Upper lobe of left lung (tissue), 6 donors: Measurements from ENCODE around the gene ECHDC1. TPM values are rescaled to one million over a fixed set of nuclear protein-coding genes. Genes with fewer than 3 reads are reported as not detected.

Source experiments
- ATAC-seq, 2 donors: fragments of 200-7000 bp; cut with Tn5 transposase; one replicate each; pipeline ENCODE4 v1.9.1; 2022; ENCODE audit warnings: mild to moderate bottlenecking in 2 of 2, moderate library complexity in 2 of 2; ENCODE audit not compliant: low FRiP score in 2 of 2
- DNase-seq, 2 donors: peaks; one replicate each; pipeline ENCODE4 v3.0.0-alpha.2; 2019 to 2020
- H3K27ac ChIP-seq, 4 donors: fragments of 200-600 bp; sonication (generic); one replicate each; pipeline ENCODE4 v1.5.1; 2016 to 2019
- H3K27me3 ChIP-seq, 4 donors: fragments of 200-600 bp; sonication (generic); one replicate each; pipeline ENCODE4 v1.5.1; 2017 to 2019
- H3K36me3 ChIP-seq, 4 donors: fragments of 200-600 bp; sonication (generic); one replicate each; pipeline ENCODE4 v1.5.1; 2016 to 2019
- H3K4me1 ChIP-seq, 4 donors: fragments of 200-600 bp; sonication (generic); one replicate each; pipeline ENCODE4 v1.5.1; 2018 to 2019
- H3K4me3 ChIP-seq, 4 donors: fragments of 200-600 bp; sonication (generic); one replicate each; pipeline ENCODE4 v1.5.1; 2017 to 2019; ENCODE audit warnings: mild to moderate bottlenecking in 2 of 4, moderate library complexity in 1 of 4
- H3K9me3 ChIP-seq, 4 donors: fragments of 200-600 bp; sonication (generic); one replicate each; pipeline ENCODE4 v1.5.1; 2018 to 2019
- CTCF ChIP-seq, 6 experiments: fragments of 450-650 bp in 4 of 6; fragments of 200-600 bp in 2 of 6; sonication (generic) in 2 of 6; IDR thresholded peaks; one replicate each; pipeline ENCODE4 v1.5.1; 2016 to 2019; ENCODE audit warnings: antibody characterized with exemption in 6 of 6
- EP300 ChIP-seq, 4 donors: sonication (generic); formaldehyde crosslinking; IDR thresholded peaks; one replicate each; pipeline ENCODE4 v1.5.1; 2017; ENCODE audit warnings: antibody characterized with exemption in 4 of 4, control low read depth in 2 of 4
- POLR2A ChIP-seq, 4 donors: fragments of 450-650 bp; IDR thresholded peaks; one replicate each; pipeline ENCODE4 v1.5.1; 2016 to 2017; ENCODE audit warnings: antibody characterized with exemption in 4 of 4, mild to moderate bottlenecking in 2 of 4
- POLR2AphosphoS5 ChIP-seq, 2 donors: sonication (generic); formaldehyde crosslinking; IDR thresholded peaks; one replicate each; pipeline ENCODE4 v1.5.1; 2017; ENCODE audit warnings: antibody characterized with exemption in 2 of 2
- WGBS, 2 donors: methylation state at CpG; one replicate each; pipeline ENCODE4 v1.1.5; 2017 to 2018; 5-methylcytosine and 5-hydroxymethylcytosine counted together
- small RNA-seq, 4 donors: library from RNA; depleted of rRNA; stranded (forward); fragments of <200 nt; gene quantifications; one replicate each; pipeline ENCODE3, GENCODE V24; 2016
- total RNA-seq, 6 donors: library from RNA; depleted of rRNA in 4 of 6; stranded (reverse); fragments of >200 nt in 4 of 6; gene quantifications; one replicate each; pipeline versions ENCODE4 v1.1.0 to v1.2.1, GENCODE V29; 2016 to 2021
- donor health status: DM: no; HTN: no; CAD: no; lungs with moderate emphysema.
- donor health status: DM: no; HTN: yes; CAD: no; lungs with severe emphysema.

The ECHDC1 gene
- total RNA-seq, 6 donors from 2014 or later = 70.5 to 146 (median 106) TPM

DNA sequence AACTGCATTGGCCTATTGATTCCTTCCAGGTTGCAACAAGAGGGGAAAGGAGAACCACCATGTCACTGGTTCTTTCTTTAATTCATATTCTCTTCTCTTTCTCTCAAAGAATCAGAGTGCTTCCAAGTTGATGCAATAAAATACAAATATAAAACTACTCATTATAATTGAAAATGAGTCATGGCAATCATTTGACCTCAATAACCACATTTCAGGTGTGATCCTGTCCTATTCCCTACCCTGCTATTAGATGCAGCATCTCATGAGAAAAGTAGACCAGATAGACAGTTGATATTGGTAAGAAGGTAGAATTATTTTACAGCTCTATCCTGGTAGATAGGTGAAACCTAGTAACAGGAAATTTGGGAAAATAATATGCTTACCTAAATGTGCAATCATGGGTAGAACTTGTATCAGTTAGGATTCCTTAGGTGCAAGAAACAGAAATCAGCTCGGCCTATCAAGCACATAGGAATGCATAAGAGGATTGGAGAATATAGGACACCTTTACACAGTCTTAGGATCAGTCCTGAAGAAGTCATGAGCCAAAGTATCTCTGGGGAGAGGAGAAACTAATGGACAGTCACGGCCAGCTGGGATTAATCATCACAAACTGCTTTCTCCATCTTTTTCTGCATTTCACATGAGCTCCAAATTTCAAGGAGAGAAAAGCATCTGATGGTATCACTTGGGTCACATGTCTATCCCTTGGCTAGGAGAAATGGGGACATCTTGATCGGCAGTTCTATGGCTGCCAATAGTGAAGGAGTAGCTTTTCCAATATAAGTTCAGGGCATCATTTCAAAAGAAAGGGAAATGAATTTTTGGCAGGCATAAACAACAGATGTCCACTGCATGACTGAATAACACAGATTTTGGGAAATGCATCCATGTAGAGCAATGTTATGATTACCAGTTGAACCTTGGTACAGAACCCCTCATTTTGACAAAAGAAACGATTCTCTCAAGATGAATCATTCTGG, 96.0 kb downstream of the ECHDC1 start:
- H3K9me3 ChIP-seq = no peaks in the 10 kb centered on the region
- no peak for TF ChIP-seq POLR2A (IDR thresholded peaks at IDR 0.05)
- no peak for TF ChIP-seq CTCF (IDR thresholded peaks at IDR 0.05)
- TF ChIP-seq POLR2AphosphoS5 (IDR thresholded peaks at IDR 0.05) = no peak
- TF ChIP-seq EP300 (IDR thresholded peaks at IDR 0.05) = no peak
- 77 to 80% methylated on average over 4 of the region's 4 CpGs for WGBS, 2 donors
- H3K4me3 ChIP-seq = no peak overlapping the region
- H3K27ac ChIP-seq = no peak overlapping the region
- no peaks in the 10 kb centered on the region for H3K27me3 ChIP-seq
- no peaks in the 10 kb centered on the region for H3K36me3 ChIP-seq
- H3K4me1 ChIP-seq = no peaks in the 10 kb centered on the region
- ATAC-seq = no peak
- no peak for DNase-seq

DNA sequence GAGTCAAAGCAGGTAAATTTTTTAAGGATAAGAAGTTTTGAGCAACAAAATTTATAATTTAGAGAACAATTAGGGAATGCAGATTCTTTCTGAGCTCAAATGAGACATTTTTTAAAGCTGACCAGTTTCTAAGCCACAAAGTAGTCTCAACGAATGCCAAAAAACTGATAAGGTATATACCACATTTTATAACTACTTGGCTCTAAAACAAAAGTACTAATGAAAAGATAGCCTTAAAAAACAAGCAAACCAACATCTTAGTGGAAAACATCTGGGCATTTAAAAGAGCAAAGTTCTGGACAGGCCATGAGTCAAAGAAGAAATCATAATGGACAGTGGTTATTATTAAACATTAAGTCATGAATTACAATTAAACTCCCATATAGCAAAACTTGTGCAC, 99.9 kb downstream of the ECHDC1 start:
- no peaks in the 10 kb centered on the region for H3K36me3 ChIP-seq
- WGBS, 2 donors = 80 to 86% methylated on average over 1 of the region's 1 CpG
- DNase-seq = no peak
- no peaks in the 10 kb centered on the region for H3K27me3 ChIP-seq
- no peak for ATAC-seq
- TF ChIP-seq CTCF (IDR thresholded peaks at IDR 0.05) (no peak), POLR2AphosphoS5 (IDR thresholded peaks at IDR 0.05) (no peak), EP300 (IDR thresholded peaks at IDR 0.05) (no peak), POLR2A (IDR thresholded peaks at IDR 0.05) (no peak)
- no peak overlapping the region for H3K4me3 ChIP-seq
- no peaks in the 10 kb centered on the region for H3K9me3 ChIP-seq
- no peaks in the 10 kb centered on the region for H3K4me1 ChIP-seq
- H3K27ac ChIP-seq = no peak overlapping the region

Small RNA genes lying within 50 kb of the gene (small RNA-seq; reads per million reads assigned to genes)
- gene RNA5SP217 = 0 reads per million in 4 donors

Other genes starting within 250 kb of the ECHDC1 start
- 1 to 10 TPM in 5 of 6 donors, under 1 TPM in 1; 0.22 to 6.7 (median 1.4) TPM for gene RSPO3, start 224.9 kb downstream of the ECHDC1 start, total RNA-seq
- 100 to 1,000 TPM in 1 of 6 donors, 10 to 100 TPM in 5; 28.1 to 106 (median 53.0) TPM for gene RNF146, start 76.7 kb downstream of the ECHDC1 start, total RNA-seq
- gene KIAA0408, start 115.8 kb upstream of the ECHDC1 start, total RNA-seq = 10 to 100 TPM in 5 of 6 donors, 1 to 10 TPM in 1; 6.4 to 80.5 (median 32.2) TPM
- not detected for gene C6orf58, start 233.6 kb upstream of the ECHDC1 start, total RNA-seq